Brain microvascular endothelial cell (primary cell): ENCODE measurements around the gene HBB.

Experiments used
- DNase-seq: peaks from one replicate; pipeline ENCODE4 v3.0.0-alpha.2; 2020
- H3K27ac ChIP-seq: fragments of 250-450 bp; sonication (Bioruptor Pico); 2 replicates; pipeline ENCODE4 v1.5.1; 2020; ENCODE audit warnings: mild to moderate bottlenecking, moderate library complexity
- H3K27me3 ChIP-seq: fragments of 250-450 bp; sonication (Bioruptor Pico); replicated peaks from 2 replicates; pipeline ENCODE4 v1.5.1; 2020; ENCODE audit warnings: mild to moderate bottlenecking
- H3K36me3 ChIP-seq: fragments of 250-450 bp; sonication (Bioruptor Pico); replicated peaks from 2 replicates; pipeline ENCODE4 v1.5.1; 2020; ENCODE audit warnings: mild to moderate bottlenecking
- H3K4me3 ChIP-seq: 2 replicates; pipeline ENCODE4 v1.5.1; 2011; ENCODE audit warnings: low read depth, mild to moderate bottlenecking, control low read depth, low read length, moderate library complexity
- in situ Hi-C: cut with HindIII; loops from 2 replicates; pipeline ENCODE4 v1.10.0; 2017; ENCODE audit warnings: low sequenced_read_pairs, low pct_ligation_motif_present
- TF ChIP-seq, protein P1 (sequence below): IDR thresholded peaks from 2 replicates; pipeline ENCODE4 v1.5.1; 2011; ENCODE audit warnings: low read depth, mild to moderate bottlenecking, moderate library complexity, low read length, control low read depth, inconsistent platforms; ENCODE audit errors: missing control alignments

HBB gene

DNA sequence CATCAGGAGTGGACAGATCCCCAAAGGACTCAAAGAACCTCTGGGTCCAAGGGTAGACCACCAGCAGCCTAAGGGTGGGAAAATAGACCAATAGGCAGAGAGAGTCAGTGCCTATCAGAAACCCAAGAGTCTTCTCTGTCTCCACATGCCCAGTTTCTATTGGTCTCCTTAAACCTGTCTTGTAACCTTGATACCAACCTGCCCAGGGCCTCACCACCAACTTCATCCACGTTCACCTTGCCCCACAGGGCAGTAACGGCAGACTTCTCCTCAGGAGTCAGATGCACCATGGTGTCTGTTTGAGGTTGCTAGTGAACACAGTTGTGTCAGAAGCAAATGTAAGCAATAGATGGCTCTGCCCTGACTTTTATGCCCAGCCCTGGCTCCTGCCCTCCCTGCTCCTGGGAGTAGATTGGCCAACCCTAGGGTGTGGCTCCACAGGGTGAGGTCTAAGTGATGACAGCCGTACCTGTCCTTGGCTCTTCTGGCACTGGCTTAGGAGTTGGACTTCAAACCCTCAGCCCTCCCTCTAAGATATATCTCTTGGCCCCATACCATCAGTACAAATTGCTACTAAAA, at the start of gene HBB:
Gene HBB (minus strand): TSS at position 340 of the 579 bp plus-strand sequence. CDS start 50 bp downstream, at position 290.
- H3K36me3 ChIP-seq = no peaks in the 10 kb centered on the region
- TF ChIP-seq, protein P1, sequence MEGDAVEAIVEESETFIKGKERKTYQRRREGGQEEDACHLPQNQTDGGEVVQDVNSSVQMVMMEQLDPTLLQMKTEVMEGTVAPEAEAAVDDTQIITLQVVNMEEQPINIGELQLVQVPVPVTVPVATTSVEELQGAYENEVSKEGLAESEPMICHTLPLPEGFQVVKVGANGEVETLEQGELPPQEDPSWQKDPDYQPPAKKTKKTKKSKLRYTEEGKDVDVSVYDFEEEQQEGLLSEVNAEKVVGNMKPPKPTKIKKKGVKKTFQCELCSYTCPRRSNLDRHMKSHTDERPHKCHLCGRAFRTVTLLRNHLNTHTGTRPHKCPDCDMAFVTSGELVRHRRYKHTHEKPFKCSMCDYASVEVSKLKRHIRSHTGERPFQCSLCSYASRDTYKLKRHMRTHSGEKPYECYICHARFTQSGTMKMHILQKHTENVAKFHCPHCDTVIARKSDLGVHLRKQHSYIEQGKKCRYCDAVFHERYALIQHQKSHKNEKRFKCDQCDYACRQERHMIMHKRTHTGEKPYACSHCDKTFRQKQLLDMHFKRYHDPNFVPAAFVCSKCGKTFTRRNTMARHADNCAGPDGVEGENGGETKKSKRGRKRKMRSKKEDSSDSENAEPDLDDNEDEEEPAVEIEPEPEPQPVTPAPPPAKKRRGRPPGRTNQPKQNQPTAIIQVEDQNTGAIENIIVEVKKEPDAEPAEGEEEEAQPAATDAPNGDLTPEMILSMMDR = no peak
- no peak within 1 kb of the TSS for H3K4me3 ChIP-seq
- no peak for DNase-seq
- in situ Hi-C loops = no loop called here
- H3K27ac ChIP-seq = no peak within 1 kb of the TSS
- no peaks in the 10 kb centered on the region for H3K27me3 ChIP-seq

DNA sequence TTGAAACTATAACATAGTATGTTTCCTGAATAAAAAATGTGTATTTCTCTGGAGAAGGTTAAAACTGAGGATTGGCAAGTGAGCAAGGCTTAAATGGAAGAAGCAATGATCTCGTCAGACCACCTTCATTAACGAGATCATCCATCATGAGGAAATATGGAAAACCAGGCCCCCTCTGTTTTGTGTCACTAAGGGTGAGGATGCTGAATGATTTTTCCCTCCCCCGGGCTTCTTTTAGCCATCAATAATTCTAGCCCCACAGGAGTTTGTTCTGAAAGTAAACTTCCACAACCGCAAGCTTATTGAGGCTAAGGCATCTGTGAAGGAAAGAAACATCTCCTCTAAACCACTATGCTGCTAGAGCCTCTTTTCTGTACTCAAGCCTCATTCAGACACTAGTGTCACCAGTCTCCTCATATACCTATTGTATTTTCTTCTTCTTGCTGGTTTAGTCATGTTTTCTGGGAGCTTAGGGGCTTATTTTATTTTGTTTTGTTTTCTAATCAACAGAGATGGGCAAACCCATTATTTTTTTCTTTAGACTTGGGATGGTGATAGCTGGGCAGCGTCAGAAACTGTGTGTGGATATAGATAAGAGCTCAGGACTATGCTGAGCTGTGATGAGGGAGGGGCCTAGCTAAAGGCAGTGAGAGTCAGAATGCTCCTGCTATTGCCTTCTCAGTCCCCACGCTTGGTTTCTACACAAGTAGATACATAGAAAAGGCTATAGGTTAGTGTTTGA, 48.7 kb upstream of the HBB start:
- TF ChIP-seq, protein P1 = no peak
- no peak for DNase-seq
- H3K27ac ChIP-seq = no peak overlapping the region
- no peaks in the 10 kb centered on the region for H3K27me3 ChIP-seq
- no peak overlapping the region for H3K4me3 ChIP-seq
- in situ Hi-C loops = no loop called here
- no peaks in the 10 kb centered on the region for H3K36me3 ChIP-seq

DNA sequence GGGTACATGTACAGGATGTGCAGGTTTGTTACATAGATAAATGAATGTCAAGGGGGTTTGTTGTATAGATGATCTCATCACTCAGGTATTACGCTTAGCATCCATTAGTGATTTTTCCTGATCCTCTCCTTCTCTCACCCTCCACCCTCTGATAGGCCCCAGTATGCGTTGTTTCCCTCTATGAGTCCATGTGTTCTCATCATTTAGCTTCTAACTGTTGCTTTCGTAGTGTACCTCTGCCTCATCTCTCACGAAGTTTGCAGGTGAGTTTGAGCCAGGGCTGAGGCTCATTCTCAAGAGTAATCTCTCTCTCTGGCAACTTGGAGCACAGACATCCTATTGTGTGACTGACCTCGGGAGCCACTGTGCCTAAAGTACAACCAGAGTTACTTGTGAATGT, 47.5 kb upstream of the HBB start:
- TF ChIP-seq, protein P1 = no peak
- Histone ChIP-seq H3K27ac (no peak overlapping the region), H3K27me3 (no peaks in the 10 kb centered on the region), H3K4me3 (no peak overlapping the region), H3K36me3 (no peaks in the 10 kb centered on the region)
- in situ Hi-C loops = no loop called here
- DNase-seq = no peak

DNA sequence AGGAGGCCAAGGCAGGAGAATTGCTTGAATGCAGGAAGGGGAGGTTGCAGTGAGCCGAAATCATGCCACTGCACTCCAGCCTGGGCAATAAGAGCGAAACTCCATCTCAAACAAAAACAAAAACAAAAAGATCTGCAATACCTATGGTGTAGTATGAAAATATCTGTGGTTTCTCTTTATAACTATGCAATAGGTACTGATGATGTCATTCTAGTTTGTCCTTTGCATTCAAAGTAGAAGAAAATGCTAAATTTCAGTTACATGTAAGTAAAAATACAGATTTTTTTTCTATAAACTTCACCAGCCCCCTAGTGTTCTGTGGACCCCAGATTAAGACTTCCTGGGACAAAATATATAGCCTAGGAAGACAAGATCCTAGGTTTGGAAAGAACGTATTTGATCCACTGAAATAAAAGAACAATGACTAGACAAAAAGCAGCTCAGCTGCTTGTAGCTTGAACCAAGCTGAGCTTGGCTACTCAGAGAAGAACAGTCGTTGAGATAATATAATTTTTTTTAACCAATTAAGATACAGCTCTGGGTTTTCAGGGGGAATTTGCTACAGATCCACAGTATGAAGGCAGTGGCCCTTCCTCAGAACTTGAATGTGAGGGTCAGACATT, 45.6 kb upstream of the HBB start:
- H3K4me3 ChIP-seq = no peak overlapping the region
- H3K27ac ChIP-seq = no peak overlapping the region
- in situ Hi-C loops = no loop called here
- H3K27me3 ChIP-seq = no peaks in the 10 kb centered on the region
- no peaks in the 10 kb centered on the region for H3K36me3 ChIP-seq
- DNase-seq = no peak
- TF ChIP-seq, protein P1 = no peak

DNA sequence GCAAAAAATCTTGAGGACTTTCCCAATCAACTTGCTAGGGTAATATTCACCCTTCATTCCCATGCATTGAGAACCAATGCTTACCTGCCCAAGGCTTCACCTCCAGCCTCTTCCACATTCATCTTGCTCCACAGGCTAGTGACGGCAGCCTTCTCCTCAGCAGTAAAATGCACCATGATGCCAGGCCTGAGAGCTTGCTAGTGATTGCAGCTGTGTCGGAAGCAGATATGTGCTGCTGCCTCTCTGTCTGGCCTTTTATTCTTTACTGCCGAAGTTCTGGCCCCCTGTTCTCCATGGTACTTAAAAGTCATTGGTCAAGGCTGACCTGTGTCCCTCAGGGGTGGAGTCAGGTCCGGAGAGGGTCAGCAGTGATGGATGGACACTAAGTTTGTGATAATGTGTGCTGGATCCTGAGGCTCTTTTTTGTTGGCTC, 42.9 kb upstream of the HBB start, which contains the start of gene HBE1:
Gene HBE1 (minus strand): TSS at position 231 of the 433 bp plus-strand sequence. CDS start 55 bp downstream, at position 176.
- in situ Hi-C loops = no loop called here
- Histone ChIP-seq H3K27ac (no peak within 1 kb of the TSS), H3K36me3 (no peaks in the 10 kb centered on the region), H3K27me3 (no peaks in the 10 kb centered on the region), H3K4me3 (no peak within 1 kb of the TSS)
- no peak for DNase-seq
- TF ChIP-seq, protein P1 = no peak
